Keratinocyte (primary cell): ENCODE measurements around the gene DDAH1.
"Not testable (repeated sequence)": the region's sequence is repeated elsewhere in the genome, so short reads cannot be mapped to it uniquely, and the experiment has no call there.

Experiments used
- EZH2 ChIP-seq: IDR thresholded peaks from one replicate; pipeline ENCODE4 v1.6.1; 2012; ENCODE audit warnings: inconsistent platforms, mild to moderate bottlenecking, low read length, moderate library complexity
- TF ChIP-seq, protein P1 (sequence below), 3 experiments: IDR thresholded peaks in 1 of 3; conservative IDR thresholded peaks in 1 of 3; optimal IDR thresholded peaks in 1 of 3; 2 replicates in 2 of 3; 3 replicates in 1 of 3; pipeline versions ENCODE3 to v1.5.1; 2011; ENCODE audit warnings: low read length in 3 of 3, mild to moderate bottlenecking in 3 of 3, moderate library complexity in 2 of 3, control low read depth in 1 of 3, inconsistent platforms in 1 of 3; ENCODE audit not compliant: insufficient read depth in 2 of 3; ENCODE audit errors: extremely low read depth in 1 of 3

DNA sequence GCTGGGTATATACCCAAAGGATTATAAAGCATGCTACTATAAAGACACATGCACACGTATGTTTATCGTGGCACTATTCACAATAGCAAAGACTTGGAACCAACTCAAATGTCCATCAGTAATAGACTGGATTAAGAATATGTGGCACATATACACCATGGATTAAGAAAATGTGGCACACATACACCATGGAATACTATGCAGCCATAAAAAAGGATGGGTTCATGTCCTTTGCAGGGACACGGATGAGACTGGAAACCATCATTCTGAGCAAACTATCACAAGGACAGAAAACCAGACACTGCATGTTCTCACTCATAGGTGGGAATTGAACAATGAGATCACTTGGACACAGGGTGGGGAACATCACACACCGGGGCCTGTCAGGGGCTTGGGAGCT is 49.0 kb upstream of the DDAH1 start:
- TF ChIP-seq, protein P1, sequence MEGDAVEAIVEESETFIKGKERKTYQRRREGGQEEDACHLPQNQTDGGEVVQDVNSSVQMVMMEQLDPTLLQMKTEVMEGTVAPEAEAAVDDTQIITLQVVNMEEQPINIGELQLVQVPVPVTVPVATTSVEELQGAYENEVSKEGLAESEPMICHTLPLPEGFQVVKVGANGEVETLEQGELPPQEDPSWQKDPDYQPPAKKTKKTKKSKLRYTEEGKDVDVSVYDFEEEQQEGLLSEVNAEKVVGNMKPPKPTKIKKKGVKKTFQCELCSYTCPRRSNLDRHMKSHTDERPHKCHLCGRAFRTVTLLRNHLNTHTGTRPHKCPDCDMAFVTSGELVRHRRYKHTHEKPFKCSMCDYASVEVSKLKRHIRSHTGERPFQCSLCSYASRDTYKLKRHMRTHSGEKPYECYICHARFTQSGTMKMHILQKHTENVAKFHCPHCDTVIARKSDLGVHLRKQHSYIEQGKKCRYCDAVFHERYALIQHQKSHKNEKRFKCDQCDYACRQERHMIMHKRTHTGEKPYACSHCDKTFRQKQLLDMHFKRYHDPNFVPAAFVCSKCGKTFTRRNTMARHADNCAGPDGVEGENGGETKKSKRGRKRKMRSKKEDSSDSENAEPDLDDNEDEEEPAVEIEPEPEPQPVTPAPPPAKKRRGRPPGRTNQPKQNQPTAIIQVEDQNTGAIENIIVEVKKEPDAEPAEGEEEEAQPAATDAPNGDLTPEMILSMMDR (optimal IDR thresholded peaks at IDR 0.05 in 1 of 3, IDR thresholded peaks at IDR 0.05 in 1 of 3, conservative IDR thresholded peaks at IDR 0.05 in 1 of 3; ENCODE audit: extremely low read depth in 1 of 3, insufficient read depth in 2 of 3, low read length in 3 of 3): not testable (repeated sequence)
- not testable (repeated sequence) for TF ChIP-seq EZH2
